Measurements from ENCODE around the gene RAB26.
"Not testable (repeated sequence)": the region's sequence is repeated elsewhere in the genome, so short reads cannot be mapped to it uniquely, and the experiment has no call there.

DNA sequence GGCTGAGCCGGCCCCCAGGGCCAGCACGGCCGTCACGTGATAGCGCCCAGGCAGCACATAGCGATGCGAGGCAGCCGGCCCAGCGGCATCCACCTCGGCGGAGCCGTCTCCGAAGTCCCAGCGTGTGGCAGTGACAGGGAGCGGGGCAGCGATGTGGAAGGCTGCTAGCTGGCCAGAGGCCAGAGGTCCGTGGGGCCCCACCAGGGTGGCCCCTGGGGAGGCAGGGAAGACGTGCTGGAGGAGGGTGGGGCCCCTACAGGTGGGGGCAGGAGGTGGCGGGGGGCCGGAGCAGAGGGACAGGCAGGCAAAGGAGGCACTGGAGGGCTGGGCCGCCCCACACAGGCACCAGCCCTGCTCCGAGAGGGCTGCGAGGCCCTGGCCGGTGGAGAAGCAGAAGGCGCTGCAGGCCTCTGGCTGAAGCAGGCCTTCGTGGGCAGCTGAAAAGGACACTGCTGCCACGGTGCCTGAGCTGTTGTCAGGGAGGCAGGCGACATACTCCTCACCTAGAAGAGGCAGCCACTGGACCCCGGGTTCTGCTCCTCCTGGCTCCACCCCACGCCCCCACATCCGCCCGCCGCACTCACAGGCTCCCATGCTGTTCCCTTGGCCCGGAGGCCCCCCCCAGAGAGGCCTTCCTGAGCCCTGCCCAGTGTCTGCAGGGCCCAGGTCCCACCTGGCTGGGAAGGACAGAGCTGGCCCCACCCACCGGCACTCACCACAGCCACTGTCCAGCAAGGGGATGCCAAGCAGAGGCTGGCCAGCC, 30.3 kb upstream of the RAB26 start:
- TF ChIP-seq, protein P1, sequence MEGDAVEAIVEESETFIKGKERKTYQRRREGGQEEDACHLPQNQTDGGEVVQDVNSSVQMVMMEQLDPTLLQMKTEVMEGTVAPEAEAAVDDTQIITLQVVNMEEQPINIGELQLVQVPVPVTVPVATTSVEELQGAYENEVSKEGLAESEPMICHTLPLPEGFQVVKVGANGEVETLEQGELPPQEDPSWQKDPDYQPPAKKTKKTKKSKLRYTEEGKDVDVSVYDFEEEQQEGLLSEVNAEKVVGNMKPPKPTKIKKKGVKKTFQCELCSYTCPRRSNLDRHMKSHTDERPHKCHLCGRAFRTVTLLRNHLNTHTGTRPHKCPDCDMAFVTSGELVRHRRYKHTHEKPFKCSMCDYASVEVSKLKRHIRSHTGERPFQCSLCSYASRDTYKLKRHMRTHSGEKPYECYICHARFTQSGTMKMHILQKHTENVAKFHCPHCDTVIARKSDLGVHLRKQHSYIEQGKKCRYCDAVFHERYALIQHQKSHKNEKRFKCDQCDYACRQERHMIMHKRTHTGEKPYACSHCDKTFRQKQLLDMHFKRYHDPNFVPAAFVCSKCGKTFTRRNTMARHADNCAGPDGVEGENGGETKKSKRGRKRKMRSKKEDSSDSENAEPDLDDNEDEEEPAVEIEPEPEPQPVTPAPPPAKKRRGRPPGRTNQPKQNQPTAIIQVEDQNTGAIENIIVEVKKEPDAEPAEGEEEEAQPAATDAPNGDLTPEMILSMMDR (IDR thresholded peaks at IDR 0.05): not testable (repeated sequence)
- TF ChIP-seq POLR2A (IDR thresholded peaks at IDR 0.05): not testable (repeated sequence)

Measured in breast epithelium (tissue), 3 donors.